Activated CD8-positive, alpha-beta T cell treated with anti-CD3 and anti-CD28 coated beads, Interleukin-2, amount 10 ng/mL, durations not matched to agents 7 days and 5 days (primary cell): Measurements from ENCODE around the gene PDPK1. TPM values are rescaled to one million over a fixed set of nuclear protein-coding genes. Genes with fewer than 3 reads are reported as not detected.
A peak's percentile ranks its signal among the peaks of the same experiment; 100 is the strongest.
"Not testable (repeated sequence)": the region's sequence is repeated elsewhere in the genome, so short reads cannot be mapped to it uniquely, and the experiment has no call there.

Experiments used
- ATAC-seq: fragments of 150-1000 bp; cut with Tn5 transposase; one replicate; pipeline ENCODE4 v1.10.0; 2021; ENCODE audit warnings: moderate library complexity
- CTCF ChIA-PET: fragments of 350-600 bp; sonication (Branson Sonifier 250); formaldehyde crosslinking; loops from one replicate; lab custom pipeline; 2021; ENCODE audit warnings: antibody characterized with exemption; lab: Charles Lee
- POLR2A ChIA-PET: fragments of 350-600 bp; sonication (Branson Sonifier 250); formaldehyde crosslinking; loops from one replicate; lab custom pipeline; 2021; ENCODE audit warnings: antibody characterized with exemption; lab: Charles Lee
- DNase-seq: peaks from one replicate; pipeline ENCODE4 v3.0.0-alpha.2; 2020
- H3K27ac Mint-ChIP-seq: one replicate; pipeline ENCODE4 v1.8.0; 2021; ENCODE audit warnings: mild to moderate bottlenecking, mixed read lengths
- H3K27me3 Mint-ChIP-seq: one replicate; pipeline ENCODE4 v1.8.0; 2021; ENCODE audit warnings: low read depth, mixed read lengths
- H3K36me3 Mint-ChIP-seq: one replicate; pipeline ENCODE4 v1.8.0; 2021; ENCODE audit warnings: low read depth, mixed read lengths
- H3K4me1 Mint-ChIP-seq: one replicate; pipeline ENCODE4 v1.8.0; 2021; ENCODE audit warnings: low read depth, mixed read lengths
- H3K4me3 Mint-ChIP-seq: one replicate; pipeline ENCODE4 v1.8.0; 2021; ENCODE audit warnings: mild to moderate bottlenecking, mixed read lengths
- H3K9me3 Mint-ChIP-seq: one replicate; pipeline ENCODE4 v1.8.0; 2022; ENCODE audit warnings: mixed read lengths; ENCODE audit not compliant: insufficient read depth
- total RNA-seq, 2 experiments: library from RNA; stranded (reverse); gene quantifications; one replicate each; pipeline ENCODE4 v1.2.3, GENCODE V29; 2021

Gene PDPK1
- total RNA-seq, 2 experiments from 2014 or later, result 41.2 to 49.6 TPM

- POLR2A ChIA-PET, result no interaction called here
- DNase-seq, result no peak
These were observed 48.4 kb downstream of the PDPK1 start for GRCh38 chr16:2586241-2586640.

GRCh38 chr16:2586901-2587480, 49.2 kb downstream of the PDPK1 start:
- Mint-ChIP-seq H3K36me3 (peaks cover 34% of the 10 kb centered on the region), H3K4me1 (peaks cover 9% of the 10 kb centered on the region), H3K27me3 (no peaks in the 10 kb centered on the region), H3K27ac (no peak overlapping the region), H3K4me3 (no peak overlapping the region), H3K9me3 (no peaks in the 10 kb centered on the region)
- CTCF ChIA-PET, result no interaction called here
- POLR2A ChIA-PET, result no interaction called here
- DNase-seq, result no peak
- no peak for ATAC-seq

More at GRCh38 chr16:2586241-2586640, 48.4 kb downstream of the PDPK1 start:
- peak; percentile 31 for ATAC-seq
- CTCF ChIA-PET, result no interaction called here
- H3K36me3 Mint-ChIP-seq, result peaks cover 33% of the 10 kb centered on the region
- no peak overlapping the region for H3K4me3 Mint-ChIP-seq
- H3K9me3 Mint-ChIP-seq, result no peaks in the 10 kb centered on the region
- peaks cover 8% of the 10 kb centered on the region for H3K4me1 Mint-ChIP-seq
- no peaks in the 10 kb centered on the region for H3K27me3 Mint-ChIP-seq
- no peak overlapping the region for H3K27ac Mint-ChIP-seq

DNA sequence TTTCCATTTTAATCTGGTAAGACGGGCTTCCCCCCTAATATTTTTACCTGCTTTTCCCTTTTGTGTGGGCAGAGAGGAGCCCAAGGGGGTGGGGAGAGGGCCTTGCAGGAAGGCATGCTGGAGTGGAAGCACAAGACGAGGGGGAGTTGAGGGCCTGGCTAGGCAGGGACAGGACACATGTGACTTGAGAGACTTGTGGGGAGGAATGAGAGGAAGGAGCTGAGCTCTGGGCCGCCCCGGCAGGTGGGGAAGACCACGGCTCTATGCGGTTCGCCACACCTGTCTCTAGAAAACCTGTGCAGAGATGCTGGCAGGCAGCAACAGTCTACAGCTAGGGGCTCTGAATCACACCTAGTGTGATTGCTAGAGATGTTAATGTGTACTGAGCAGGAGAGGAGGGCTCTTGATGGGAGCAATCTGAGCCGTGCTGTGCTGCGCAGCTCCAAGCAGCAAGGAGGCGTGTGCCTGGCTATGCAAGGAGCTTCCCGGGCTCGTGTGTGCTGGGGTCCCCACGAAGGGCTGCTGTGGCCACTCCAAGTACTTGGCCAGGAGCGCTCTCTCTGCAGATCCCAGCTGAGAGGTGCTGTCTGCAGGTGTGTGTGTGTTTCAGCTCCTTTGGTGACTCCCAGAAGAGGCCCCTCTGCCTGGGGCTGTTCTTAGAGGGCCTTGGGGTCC, 50.2 kb downstream of the PDPK1 start:
- ChIA-PET CTCF (no interaction called here), POLR2A (no interaction called here)
- peaks cover 18% of the 10 kb centered on the region for H3K4me1 Mint-ChIP-seq
- H3K27me3 Mint-ChIP-seq, result no peaks in the 10 kb centered on the region
- H3K36me3 Mint-ChIP-seq, result peaks cover 35% of the 10 kb centered on the region
- no peaks in the 10 kb centered on the region for H3K9me3 Mint-ChIP-seq
- ATAC-seq (no peak), DNase-seq (no peak)
- H3K4me3 Mint-ChIP-seq, result no peak overlapping the region
- peak overlapping the region; percentile 49 for H3K27ac Mint-ChIP-seq

- peaks cover 36% of the 10 kb centered on the region for H3K36me3 Mint-ChIP-seq
- ChIA-PET CTCF (interaction anchor here (1.0 kb wide), 1 partner anchor 11 kb away, joined by 3 read pairs; no protein-coding TSS in a partner anchor), POLR2A (interaction anchor here (1.1 kb wide), 1 partner anchor 11 kb away, joined by 6 read pairs; no protein-coding TSS in a partner anchor)
- H3K4me1 Mint-ChIP-seq, result peaks cover 28% of the 10 kb centered on the region
- DNase-seq (no peak), ATAC-seq (no peak)
- no peaks in the 10 kb centered on the region for H3K9me3 Mint-ChIP-seq
- H3K27ac Mint-ChIP-seq, result peak overlapping the region; percentile 34
- no peak overlapping the region for H3K4me3 Mint-ChIP-seq
- H3K27me3 Mint-ChIP-seq, result no peaks in the 10 kb centered on the region
These were observed 53.8 kb downstream of the PDPK1 start for GRCh38 chr16:2591476-2592240.

DNA sequence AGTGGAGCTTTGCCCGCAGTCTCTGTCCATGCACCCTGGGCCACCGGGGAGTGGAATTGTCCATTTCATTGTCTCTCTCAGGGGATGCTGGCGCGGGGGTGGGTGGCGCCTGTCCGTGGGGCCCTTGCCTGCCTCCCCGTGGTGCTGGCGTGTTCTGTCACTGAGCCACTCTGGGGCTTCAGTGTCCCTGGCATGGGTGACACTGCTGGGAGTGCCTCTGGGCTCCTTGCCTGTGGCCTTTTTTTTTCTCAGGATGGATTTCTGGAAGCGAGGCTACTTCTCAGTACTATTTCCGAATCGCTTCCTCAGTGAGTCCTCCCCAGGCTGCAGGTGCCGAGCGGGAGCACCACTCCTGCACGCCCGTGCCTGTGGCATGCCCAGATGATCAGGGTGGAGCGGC, 55.0 kb downstream of the PDPK1 start:
- CTCF ChIA-PET, result interaction anchor here (1.0 kb wide), 1 partner anchor 10 kb away, joined by 3 read pairs; no protein-coding TSS in a partner anchor
- Mint-ChIP-seq H3K27ac (peak overlapping the region; percentile 85), H3K36me3 (peaks cover 32% of the 10 kb centered on the region), H3K4me1 (peaks cover 26% of the 10 kb centered on the region), H3K4me3 (no peak overlapping the region), H3K27me3 (no peaks in the 10 kb centered on the region), H3K9me3 (no peaks in the 10 kb centered on the region)
- ATAC-seq (no peak), DNase-seq (no peak)
- POLR2A ChIA-PET, result interaction anchor here (0.5 kb wide), 1 partner anchor 55 kb away, joined by 3 read pairs; the partner anchor contains the start of gene PDPK1

GRCh38 chr16:2595393-2596205, 57.8 kb downstream of the PDPK1 start:
- Mint-ChIP-seq H3K36me3 (peaks cover 15% of the 10 kb centered on the region), H3K4me1 (peaks cover 20% of the 10 kb centered on the region), H3K27me3 (no peaks in the 10 kb centered on the region), H3K9me3 (no peaks in the 10 kb centered on the region), H3K27ac (no peak overlapping the region), H3K4me3 (no peak overlapping the region)
- CTCF ChIA-PET, result no interaction called here
- POLR2A ChIA-PET, result no interaction called here
- ATAC-seq (no peak), DNase-seq (no peak)

- Mint-ChIP-seq H3K4me1 (peaks cover 20% of the 10 kb centered on the region), H3K4me3 (no peak overlapping the region), H3K27me3 (no peaks in the 10 kb centered on the region), H3K27ac (no peak overlapping the region), H3K36me3 (peaks cover 13% of the 10 kb centered on the region), H3K9me3 (no peaks in the 10 kb centered on the region)
- ATAC-seq (no peak), DNase-seq (no peak)
- POLR2A ChIA-PET, result no interaction called here
- CTCF ChIA-PET, result no interaction called here
These were observed 59.1 kb downstream of the PDPK1 start for GRCh38 chr16:2596747-2597559.

DNA sequence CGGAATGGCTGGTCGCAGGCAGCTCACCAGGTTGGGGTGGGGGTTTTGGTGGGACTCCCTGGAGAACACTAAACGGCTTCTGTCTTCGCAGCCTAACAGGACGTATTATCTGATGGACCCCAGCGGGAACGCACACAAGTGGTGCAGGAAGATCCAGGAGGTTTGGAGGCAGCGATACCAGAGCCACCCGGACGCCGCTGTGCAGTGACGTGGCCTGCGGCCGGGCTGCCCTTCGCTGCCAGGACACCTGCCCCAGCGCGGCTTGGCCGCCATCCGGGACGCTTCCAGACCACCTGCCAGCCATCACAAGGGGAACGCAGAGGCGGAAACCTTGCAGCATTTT, 59.7 kb downstream of the PDPK1 start:
- ATAC-seq (no peak), DNase-seq (no peak)
- ChIA-PET POLR2A (no interaction called here), CTCF (no interaction called here)
- Mint-ChIP-seq H3K36me3 (peaks cover 11% of the 10 kb centered on the region), H3K4me1 (peaks cover 15% of the 10 kb centered on the region), H3K4me3 (no peak overlapping the region), H3K9me3 (no peaks in the 10 kb centered on the region), H3K27me3 (no peaks in the 10 kb centered on the region), H3K27ac (no peak overlapping the region)

DNA sequence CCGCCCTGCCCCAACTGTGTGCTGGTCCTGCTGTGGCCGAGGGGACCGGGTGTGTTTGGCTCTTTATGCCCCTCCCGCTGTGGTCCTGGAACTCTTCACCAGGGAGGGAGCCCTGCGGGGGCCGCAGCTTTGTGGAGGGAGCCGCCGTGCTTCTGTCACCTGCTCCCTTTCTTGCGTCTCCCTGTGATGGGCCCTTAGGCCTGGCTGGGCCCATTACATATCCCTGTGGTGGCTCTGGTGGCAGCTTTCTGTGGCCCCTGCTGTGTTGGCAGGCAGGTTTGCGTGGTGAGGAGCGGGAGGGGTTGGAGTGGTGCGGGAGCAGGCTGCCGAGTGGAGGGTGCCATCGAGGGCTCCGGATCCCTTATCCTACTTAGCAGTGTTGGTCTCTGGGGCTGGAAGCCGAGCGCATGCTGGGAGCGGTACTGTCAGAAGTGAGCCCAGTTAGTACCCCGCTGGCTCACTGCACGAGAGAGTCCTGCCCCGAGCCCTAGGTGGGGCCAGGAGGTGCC, 60.4 kb downstream of the PDPK1 start:
- ATAC-seq (no peak), DNase-seq (no peak)
- CTCF ChIA-PET, result no interaction called here

GRCh38 chr16:2598723-2599122, 60.9 kb downstream of the PDPK1 start:
- ChIA-PET POLR2A (no interaction called here), CTCF (no interaction called here)
- DNase-seq (no peak), ATAC-seq (no peak)
- Mint-ChIP-seq H3K9me3 (no peaks in the 10 kb centered on the region), H3K27me3 (no peaks in the 10 kb centered on the region), H3K4me3 (no peak overlapping the region), H3K27ac (no peak overlapping the region), H3K4me1 (peaks cover 6% of the 10 kb centered on the region), H3K36me3 (peaks cover 8% of the 10 kb centered on the region)

More for the DNA sequence above, 60.4 kb downstream of the PDPK1 start:
- peaks cover 12% of the 10 kb centered on the region for H3K4me1 Mint-ChIP-seq
- no peaks in the 10 kb centered on the region for H3K9me3 Mint-ChIP-seq
- no peak overlapping the region for H3K27ac Mint-ChIP-seq
- peaks cover 11% of the 10 kb centered on the region for H3K36me3 Mint-ChIP-seq
- H3K27me3 Mint-ChIP-seq, result no peaks in the 10 kb centered on the region
- H3K4me3 Mint-ChIP-seq, result no peak overlapping the region
- POLR2A ChIA-PET, result no interaction called here

GRCh38 chr16:2599165-2599564, 61.3 kb downstream of the PDPK1 start:
- H3K4me1 Mint-ChIP-seq, H3K36me3 Mint-ChIP-seq, H3K27me3 Mint-ChIP-seq, POLR2A ChIA-PET, CTCF ChIA-PET, H3K4me3 Mint-ChIP-seq, H3K9me3 Mint-ChIP-seq, H3K27ac Mint-ChIP-seq, DNase-seq, ATAC-seq: not testable (repeated sequence)
